HG03354 (cell line): Measurements from ENCODE around the gene TRRAP.
"Not testable (repeated sequence)": the region's sequence is repeated elsewhere in the genome, so short reads cannot be mapped to it uniquely, and the experiment has no call there.

Experiments
- ATAC-seq: cut with Tn5 transposase; IDR thresholded peaks from one replicate; pipeline ENCODE4 v1.9.1; 2021; ENCODE audit warnings: mild to moderate bottlenecking; ENCODE audit not compliant: unreplicated experiment, poor library complexity, severe bottlenecking

TRRAP gene

GRCh38 chr7:98864731-98865453 is 13.4 kb upstream of the TRRAP start:
- no peak for ATAC-seq

DNA sequence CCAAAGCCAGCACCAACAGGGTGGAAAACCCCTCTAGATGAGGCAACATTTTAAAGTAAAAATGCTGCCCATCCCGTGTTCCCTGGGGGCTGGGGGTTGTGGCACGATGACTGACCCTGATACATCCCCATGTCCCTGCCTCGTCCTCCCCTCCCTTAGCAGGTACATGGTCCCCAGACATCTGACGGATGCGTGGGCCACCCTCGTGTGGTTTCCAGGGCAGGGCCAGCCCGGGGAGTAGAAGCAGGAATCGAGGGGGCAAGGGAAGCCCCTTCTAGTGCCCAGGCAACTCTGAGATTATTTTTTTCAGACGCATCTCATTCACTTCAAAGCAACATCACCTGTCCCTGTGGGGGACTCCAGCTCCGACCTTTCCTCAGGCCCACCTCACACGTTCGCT is 12.0 kb upstream of the TRRAP start:
- no peak for ATAC-seq

GRCh38 chr7:98866765-98867164 is 11.6 kb upstream of the TRRAP start:
- no peak for ATAC-seq

DNA sequence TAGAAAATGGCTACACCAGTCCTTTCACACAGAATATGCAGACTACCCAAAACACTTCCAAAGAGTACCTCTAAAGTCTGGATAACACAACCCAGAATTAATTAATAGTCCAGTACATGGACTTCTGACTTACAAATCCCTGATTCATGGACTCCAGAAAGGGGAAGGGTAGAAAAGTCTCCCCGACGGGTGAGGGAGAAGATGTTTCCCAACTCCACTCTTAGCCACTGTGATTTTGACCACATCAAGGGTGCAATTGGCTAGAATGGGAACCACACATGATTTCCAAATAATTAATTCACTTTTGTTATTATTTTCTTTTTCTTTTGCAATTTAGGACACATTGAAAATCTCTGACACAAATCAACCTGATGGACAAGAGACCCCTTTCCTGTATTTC is 9.9 kb upstream of the TRRAP start:
- ATAC-seq: no peak

GRCh38 chr7:98869027-98869596 is 9.2 kb upstream of the TRRAP start:
- ATAC-seq: no peak

- ATAC-seq: peak; percentile 21
Observed at GRCh38 chr7:98869597-98870120, 8.7 kb upstream of the TRRAP start, which contains the start of gene TMEM130. Gene TMEM130 (minus strand): TSS chr7:98870014. CDS start chr7:98869861, 153 bp downstream.

- ATAC-seq: peak; percentile 84
Observed at GRCh38 chr7:98870121-98870651, 8.1 kb upstream of the TRRAP start.

GRCh38 chr7:98870807-98871491 is 7.4 kb upstream of the TRRAP start:
- ATAC-seq: no peak

- no peak for ATAC-seq
Observed at GRCh38 chr7:98872328-98872924, 5.9 kb upstream of the TRRAP start.

DNA sequence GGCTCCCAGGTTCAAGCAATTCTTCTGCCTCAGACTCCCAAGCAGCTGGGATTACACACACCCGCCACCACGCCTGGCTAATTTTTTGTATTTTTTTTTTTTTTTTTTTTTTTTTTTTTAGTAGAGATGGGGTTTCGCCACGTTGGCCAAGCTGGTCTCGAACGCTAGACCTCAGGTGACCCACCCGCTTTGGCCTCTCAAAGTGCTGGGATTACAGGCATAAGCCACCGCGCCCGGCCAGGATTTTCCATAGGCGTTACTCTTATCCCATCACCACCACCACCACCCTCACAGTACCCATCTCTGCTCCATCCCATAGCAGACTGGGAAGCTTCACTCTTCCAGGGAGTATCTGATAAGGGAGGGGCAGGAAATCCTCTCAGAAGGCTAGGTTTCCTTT is 4.7 kb upstream of the TRRAP start:
- ATAC-seq: not testable (repeated sequence)

- ATAC-seq: no peak
Observed at GRCh38 chr7:98874942-98875341, 3.4 kb upstream of the TRRAP start.

DNA sequence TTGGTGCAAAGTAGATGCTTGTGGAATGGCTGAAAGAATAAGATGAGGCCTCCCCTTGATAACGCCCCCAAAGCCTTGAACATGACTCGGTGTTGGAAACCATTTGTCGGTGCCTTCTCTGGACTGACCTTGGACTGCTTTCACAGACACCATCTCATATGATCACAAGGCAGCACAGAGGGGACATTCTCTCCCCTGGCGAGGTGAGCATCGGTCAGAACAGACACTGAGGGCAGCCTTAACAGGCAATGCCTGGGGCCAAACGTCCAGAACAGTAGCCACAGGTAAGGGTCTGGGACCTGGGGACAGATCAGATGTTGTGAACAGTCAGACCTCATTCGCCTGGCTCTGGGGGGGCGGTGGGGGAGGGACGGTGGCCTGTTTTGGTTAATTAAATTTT is 2.8 kb upstream of the TRRAP start:
- ATAC-seq: no peak

- no peak for ATAC-seq
Observed at GRCh38 chr7:98877146-98877545, 1.2 kb upstream of the TRRAP start.

DNA sequence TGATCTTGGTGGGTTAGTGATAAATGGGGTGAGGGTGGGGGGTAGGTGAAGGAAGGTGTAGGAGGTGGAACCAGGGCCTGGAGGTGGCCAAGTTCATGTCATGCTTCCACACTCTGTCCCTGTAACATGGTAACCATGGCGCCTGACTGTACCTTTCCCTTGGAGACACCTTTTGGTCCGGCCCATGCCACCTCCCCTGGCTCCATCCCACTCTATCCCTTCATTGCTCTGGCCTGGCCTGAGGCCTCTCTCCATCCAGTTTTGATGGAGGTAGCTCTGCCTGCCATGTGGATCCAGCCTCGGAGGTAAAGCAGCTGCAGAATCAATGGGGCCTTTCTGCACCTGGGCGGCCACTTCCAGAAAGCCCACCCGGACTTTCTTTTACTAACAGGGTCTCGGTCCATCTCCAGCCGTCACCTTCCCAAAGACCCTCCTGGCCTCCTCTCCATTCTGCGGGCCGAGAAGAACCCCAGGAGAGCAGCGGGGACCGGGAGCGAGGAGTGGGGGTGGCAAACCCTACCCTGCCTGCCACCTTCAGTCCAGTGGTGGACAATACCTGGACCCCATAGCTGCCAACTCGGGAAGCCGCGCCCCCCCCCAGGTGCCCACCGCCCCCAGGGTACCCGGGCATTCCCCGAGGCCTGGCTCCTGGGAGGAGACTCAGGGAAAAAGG is 504 bp upstream of the TRRAP start:
- no peak for ATAC-seq

- peak; percentile 83 for ATAC-seq
Observed at GRCh38 chr7:98879198-98879978, 1.1 kb downstream of the TRRAP start.

DNA sequence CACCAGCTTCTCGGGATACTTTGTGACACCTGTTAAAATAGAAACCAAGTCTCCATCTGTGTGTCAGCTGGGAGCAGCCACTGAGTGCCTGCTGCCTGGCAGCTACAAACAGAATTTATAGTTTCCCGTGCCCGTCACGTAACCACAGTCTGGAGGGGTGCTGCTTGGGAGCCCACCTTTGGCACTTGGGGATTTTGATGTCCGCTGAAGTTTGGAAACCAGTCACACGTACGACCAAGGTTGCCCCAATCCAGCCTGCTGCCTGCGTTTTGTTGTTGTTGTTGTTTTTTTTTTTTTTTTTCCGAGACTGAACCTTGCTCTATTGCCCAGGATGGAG is 1.6 kb downstream of the TRRAP start:
- no peak for ATAC-seq

- ATAC-seq: no peak
Observed at GRCh38 chr7:98880485-98880884, 2.2 kb downstream of the TRRAP start.

DNA sequence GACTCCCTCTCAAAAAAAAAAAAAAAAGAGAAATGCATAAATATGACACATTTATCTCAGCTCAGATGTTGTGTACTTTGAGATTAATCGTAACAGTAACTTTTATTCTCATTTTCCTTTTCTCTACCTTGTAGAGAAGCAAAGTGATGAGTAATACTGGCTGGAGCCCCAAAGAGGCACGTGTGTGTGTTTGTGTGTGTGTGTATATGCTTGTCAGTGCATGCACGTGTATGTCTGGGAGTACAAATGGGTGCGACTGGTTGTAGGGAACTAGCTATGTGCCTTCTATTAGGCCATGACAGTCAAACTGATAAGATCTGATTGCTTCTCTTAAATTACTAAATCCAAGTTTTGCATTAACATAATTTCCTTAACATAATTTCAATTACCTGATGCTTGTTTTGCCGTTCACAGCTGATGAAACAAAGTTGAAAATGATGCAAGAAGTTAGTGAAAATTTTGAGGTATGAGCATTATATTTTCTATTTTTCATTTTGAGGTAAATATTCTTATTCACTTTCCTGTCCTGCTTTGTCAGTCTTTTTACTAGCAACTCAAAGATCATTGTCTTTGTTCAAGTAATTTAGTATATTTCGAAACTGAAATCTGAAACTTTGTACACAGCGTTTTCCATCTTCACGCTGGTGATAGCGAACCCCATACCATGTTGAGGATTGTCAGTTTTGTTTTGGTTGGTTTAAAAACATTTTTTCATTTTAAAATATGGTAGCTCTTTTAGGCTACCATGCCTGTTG is 3.4 kb downstream of the TRRAP start:
- no peak for ATAC-seq
